Loucy (cell line): Measurements from ENCODE around the gene ADORA1.

Experiments
- H2AFZ ChIP-seq: fragments of 200-600 bp; sonication (generic); 2 replicates; pipeline ENCODE4 v1.6.0; 2016; ENCODE audit warnings: antibody characterized with exemption, mild to moderate bottlenecking, low read length, moderate library complexity
- H3F3A ChIP-seq: fragments of 200-600 bp; 2 replicates; pipeline ENCODE4 v1.6.0; 2016; ENCODE audit warnings: antibody characterized with exemption, low read depth, mild to moderate bottlenecking
- H3K27me3 ChIP-seq: fragments of 200-600 bp; sonication (generic); 2 replicates; pipeline ENCODE4 v1.6.1; 2014; ENCODE audit warnings: low read length, mild to moderate bottlenecking; ENCODE audit not compliant: insufficient read depth, poor library complexity, severe bottlenecking
- H3K36me3 ChIP-seq: fragments of 200-600 bp; sonication (generic); 2 replicates; pipeline ENCODE4 v1.6.1; 2016; ENCODE audit warnings: low read length; ENCODE audit not compliant: insufficient read depth
- H3K4me1 ChIP-seq: fragments of 200-600 bp; sonication (generic); 2 replicates; pipeline ENCODE4 v1.5.1; 2014; ENCODE audit warnings: low read length, mild to moderate bottlenecking; ENCODE audit not compliant: insufficient read depth, poor library complexity, severe bottlenecking
- H3K4me2 ChIP-seq: fragments of 200-600 bp; sonication (generic); 2 replicates; pipeline ENCODE4 v1.6.0; 2014; ENCODE audit warnings: antibody characterized with exemption, low read length, low read depth, mild to moderate bottlenecking; ENCODE audit not compliant: poor library complexity, severe bottlenecking
- H3K4me3 ChIP-seq: fragments of 200-600 bp; sonication (generic); 2 replicates; pipeline ENCODE4 v1.5.1; 2014; ENCODE audit warnings: low read length, mild to moderate bottlenecking, mixed read lengths; ENCODE audit not compliant: poor library complexity, severe bottlenecking
- H3K79me2 ChIP-seq: fragments of 200-600 bp; sonication (generic); 2 replicates; pipeline ENCODE4 v1.6.1; 2014; ENCODE audit warnings: low read length; ENCODE audit not compliant: insufficient read depth
- H3K9ac ChIP-seq: fragments of 200-600 bp; sonication (generic); 2 replicates; pipeline ENCODE4 v1.6.0; 2014; ENCODE audit warnings: mild to moderate bottlenecking, low read depth, low read length, moderate library complexity; ENCODE audit not compliant: poor library complexity, severe bottlenecking
- H3K9me2 ChIP-seq: fragments of 200-600 bp; sonication (generic); replicated peaks from 2 replicates; pipeline ENCODE4 v1.6.1; 2016; ENCODE audit warnings: low read depth, low read length, mixed read lengths
- H3K9me3 ChIP-seq: fragments of 200-600 bp; sonication (generic); 2 replicates; pipeline ENCODE4 v1.6.1; 2014; ENCODE audit warnings: mild to moderate bottlenecking, antibody characterized with exemption, low read length, low read depth; ENCODE audit not compliant: insufficient read depth
- H4K20me1 ChIP-seq: fragments of 200-600 bp; sonication (generic); 2 replicates; pipeline ENCODE4 v1.6.0; 2014; ENCODE audit warnings: antibody characterized with exemption, low read length, mild to moderate bottlenecking; ENCODE audit not compliant: insufficient read depth, poor library complexity, severe bottlenecking
- CTCF ChIP-seq: fragments of 200-600 bp; sonication (generic); conservative IDR thresholded peaks from 2 replicates; pipeline ENCODE4 v1.5.1; 2014; ENCODE audit warnings: mild to moderate bottlenecking, antibody characterized with exemption, low read length
- EZH2phosphoT487 ChIP-seq: fragments of 200-600 bp; IDR thresholded peaks from 2 replicates; pipeline ENCODE4 v1.6.1; 2018; ENCODE audit warnings: antibody characterized with exemption, mild to moderate bottlenecking, moderate library complexity, borderline replicate concordance

ADORA1 gene

GRCh38 chr1:203159844-203160243, 32.3 kb downstream of the ADORA1 start:
- Histone ChIP-seq H3F3A (no peaks in the 10 kb centered on the region), H4K20me1 (no peaks in the 10 kb centered on the region), H3K4me3 (no peak overlapping the region), H3K9ac (no peak overlapping the region), H3K4me2 (no peak overlapping the region), H3K79me2 (no peaks in the 10 kb centered on the region), H3K9me3 (no peaks in the 10 kb centered on the region), H2AFZ (no peak overlapping the region), H3K4me1 (no peaks in the 10 kb centered on the region), H3K36me3 (no peaks in the 10 kb centered on the region), H3K27me3 (no peaks in the 10 kb centered on the region), H3K9me2 (no peaks in the 10 kb centered on the region)
- TF ChIP-seq CTCF: no peak

- H3K79me2 ChIP-seq: no peaks in the 10 kb centered on the region
- no peak overlapping the region for H3K9ac ChIP-seq
- no peaks in the 10 kb centered on the region for H3K4me1 ChIP-seq
- TF ChIP-seq EZH2phosphoT487 (no peak), CTCF (no peak)
- H3K27me3 ChIP-seq: no peaks in the 10 kb centered on the region
- no peaks in the 10 kb centered on the region for H3F3A ChIP-seq
- no peak overlapping the region for H3K4me3 ChIP-seq
- no peak overlapping the region for H3K4me2 ChIP-seq
- H2AFZ ChIP-seq: no peak overlapping the region
- H3K9me3 ChIP-seq: no peaks in the 10 kb centered on the region
- no peaks in the 10 kb centered on the region for H3K9me2 ChIP-seq
- no peaks in the 10 kb centered on the region for H3K36me3 ChIP-seq
- no peaks in the 10 kb centered on the region for H4K20me1 ChIP-seq
These were observed 33.6 kb downstream of the ADORA1 start for GRCh38 chr1:203161175-203161574.

GRCh38 chr1:203161703-203162102, 34.2 kb downstream of the ADORA1 start:
- Histone ChIP-seq H4K20me1 (no peaks in the 10 kb centered on the region), H3K9me2 (no peaks in the 10 kb centered on the region), H3K9ac (no peak overlapping the region), H3K27me3 (no peaks in the 10 kb centered on the region), H2AFZ (no peak overlapping the region), H3K79me2 (no peaks in the 10 kb centered on the region), H3K4me2 (no peak overlapping the region), H3K36me3 (no peaks in the 10 kb centered on the region), H3K9me3 (no peaks in the 10 kb centered on the region), H3K4me1 (peaks cover 2% of the 10 kb centered on the region), H3K4me3 (no peak overlapping the region), H3F3A (no peaks in the 10 kb centered on the region)
- TF ChIP-seq EZH2phosphoT487: no peak
- TF ChIP-seq CTCF: no peak
